Measurements from ENCODE around the gene RFC1. TPM values are rescaled to one million over a fixed set of nuclear protein-coding genes. Genes with fewer than 3 reads are reported as not detected.
"Not testable (repeated sequence)": the region's sequence is repeated elsewhere in the genome, so short reads cannot be mapped to it uniquely, and the experiment has no call there.

The RFC1 gene, protein sequence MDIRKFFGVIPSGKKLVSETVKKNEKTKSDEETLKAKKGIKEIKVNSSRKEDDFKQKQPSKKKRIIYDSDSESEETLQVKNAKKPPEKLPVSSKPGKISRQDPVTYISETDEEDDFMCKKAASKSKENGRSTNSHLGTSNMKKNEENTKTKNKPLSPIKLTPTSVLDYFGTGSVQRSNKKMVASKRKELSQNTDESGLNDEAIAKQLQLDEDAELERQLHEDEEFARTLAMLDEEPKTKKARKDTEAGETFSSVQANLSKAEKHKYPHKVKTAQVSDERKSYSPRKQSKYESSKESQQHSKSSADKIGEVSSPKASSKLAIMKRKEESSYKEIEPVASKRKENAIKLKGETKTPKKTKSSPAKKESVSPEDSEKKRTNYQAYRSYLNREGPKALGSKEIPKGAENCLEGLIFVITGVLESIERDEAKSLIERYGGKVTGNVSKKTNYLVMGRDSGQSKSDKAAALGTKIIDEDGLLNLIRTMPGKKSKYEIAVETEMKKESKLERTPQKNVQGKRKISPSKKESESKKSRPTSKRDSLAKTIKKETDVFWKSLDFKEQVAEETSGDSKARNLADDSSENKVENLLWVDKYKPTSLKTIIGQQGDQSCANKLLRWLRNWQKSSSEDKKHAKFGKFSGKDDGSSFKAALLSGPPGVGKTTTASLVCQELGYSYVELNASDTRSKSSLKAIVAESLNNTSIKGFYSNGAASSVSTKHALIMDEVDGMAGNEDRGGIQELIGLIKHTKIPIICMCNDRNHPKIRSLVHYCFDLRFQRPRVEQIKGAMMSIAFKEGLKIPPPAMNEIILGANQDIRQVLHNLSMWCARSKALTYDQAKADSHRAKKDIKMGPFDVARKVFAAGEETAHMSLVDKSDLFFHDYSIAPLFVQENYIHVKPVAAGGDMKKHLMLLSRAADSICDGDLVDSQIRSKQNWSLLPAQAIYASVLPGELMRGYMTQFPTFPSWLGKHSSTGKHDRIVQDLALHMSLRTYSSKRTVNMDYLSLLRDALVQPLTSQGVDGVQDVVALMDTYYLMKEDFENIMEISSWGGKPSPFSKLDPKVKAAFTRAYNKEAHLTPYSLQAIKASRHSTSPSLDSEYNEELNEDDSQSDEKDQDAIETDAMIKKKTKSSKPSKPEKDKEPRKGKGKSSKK
- total RNA-seq: 33.9 TPM

DNA sequence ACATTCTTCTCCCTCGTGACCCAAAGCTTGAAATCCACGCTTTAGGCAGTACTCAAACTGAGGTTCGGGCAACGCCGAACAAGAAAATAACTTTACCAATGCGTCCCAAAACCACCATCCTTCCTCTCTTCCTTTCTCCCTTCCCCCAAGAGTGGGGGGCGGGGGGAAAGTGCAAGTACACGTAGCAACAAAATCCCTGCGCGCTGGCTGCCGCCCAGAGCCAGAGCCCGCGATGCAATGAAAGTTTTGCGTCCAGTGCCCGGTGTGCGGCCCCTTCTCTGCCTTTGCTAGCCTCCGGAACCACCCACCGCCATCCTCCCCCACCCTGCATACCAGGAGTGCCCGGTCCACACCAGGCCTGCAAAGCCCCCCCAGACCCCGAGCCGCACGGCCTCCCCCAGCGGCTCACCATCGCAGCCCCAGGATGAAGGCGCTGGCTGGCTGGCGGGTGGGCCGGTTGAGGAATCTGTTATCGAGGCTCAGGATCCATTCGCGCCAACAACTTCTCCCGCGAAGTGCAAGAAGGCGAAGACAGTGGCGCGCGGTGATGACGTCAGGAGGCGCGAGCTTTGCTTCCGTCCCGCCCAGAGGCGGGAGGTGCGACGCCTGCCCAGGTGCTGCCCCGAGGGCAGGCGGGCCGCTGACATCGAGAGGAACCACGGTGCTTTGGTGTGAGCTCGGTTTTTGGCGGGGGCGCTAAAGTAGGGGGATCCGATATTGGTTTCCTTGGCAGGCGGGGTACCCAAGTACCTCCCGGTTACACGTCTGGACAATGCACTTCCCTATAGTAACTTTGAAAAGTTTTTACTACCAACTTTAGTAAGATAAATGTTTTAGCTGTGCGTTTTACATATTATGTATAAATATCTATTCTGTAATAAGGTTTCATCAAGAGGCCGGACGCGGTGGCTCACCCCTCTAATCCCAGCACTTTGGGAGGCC is at the start of gene RFC1:
Gene RFC1, minus strand, starts transcription at position 533 of the 942 bp plus-strand sequence. Its CDS starts 121 bp downstream, at position 412.
- Histone ChIP-seq H3K4me1 (peaks cover 15% of the 10 kb centered on the region), H3K4me3 (peak within 1 kb of the TSS; percentile 71 to 80), H3K27ac (peak within 1 kb of the TSS; percentile 81), H3K27me3 (no peaks in the 10 kb centered on the region), H3K9me3 (no peaks in the 10 kb centered on the region), H3K36me3 (no peaks in the 10 kb centered on the region)
- intact Hi-C loops (cut with DNase I): no loop called here
- peak in 1 of 2 donors; percentile 92 for DNase-seq (ENCODE audit: extremely low spot score in 2 of 2)
- TF ChIP-seq, protein P1, sequence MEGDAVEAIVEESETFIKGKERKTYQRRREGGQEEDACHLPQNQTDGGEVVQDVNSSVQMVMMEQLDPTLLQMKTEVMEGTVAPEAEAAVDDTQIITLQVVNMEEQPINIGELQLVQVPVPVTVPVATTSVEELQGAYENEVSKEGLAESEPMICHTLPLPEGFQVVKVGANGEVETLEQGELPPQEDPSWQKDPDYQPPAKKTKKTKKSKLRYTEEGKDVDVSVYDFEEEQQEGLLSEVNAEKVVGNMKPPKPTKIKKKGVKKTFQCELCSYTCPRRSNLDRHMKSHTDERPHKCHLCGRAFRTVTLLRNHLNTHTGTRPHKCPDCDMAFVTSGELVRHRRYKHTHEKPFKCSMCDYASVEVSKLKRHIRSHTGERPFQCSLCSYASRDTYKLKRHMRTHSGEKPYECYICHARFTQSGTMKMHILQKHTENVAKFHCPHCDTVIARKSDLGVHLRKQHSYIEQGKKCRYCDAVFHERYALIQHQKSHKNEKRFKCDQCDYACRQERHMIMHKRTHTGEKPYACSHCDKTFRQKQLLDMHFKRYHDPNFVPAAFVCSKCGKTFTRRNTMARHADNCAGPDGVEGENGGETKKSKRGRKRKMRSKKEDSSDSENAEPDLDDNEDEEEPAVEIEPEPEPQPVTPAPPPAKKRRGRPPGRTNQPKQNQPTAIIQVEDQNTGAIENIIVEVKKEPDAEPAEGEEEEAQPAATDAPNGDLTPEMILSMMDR (IDR thresholded peaks at IDR 0.05): no peak
- TF ChIP-seq POLR2AphosphoS5 (IDR thresholded peaks at IDR 0.05; ENCODE audit: insufficient read depth in 1 of 2, low read depth in 1 of 2) (peak; percentile 86 to 89), POLR2A (IDR thresholded peaks at IDR 0.05) (no peak)

DNA sequence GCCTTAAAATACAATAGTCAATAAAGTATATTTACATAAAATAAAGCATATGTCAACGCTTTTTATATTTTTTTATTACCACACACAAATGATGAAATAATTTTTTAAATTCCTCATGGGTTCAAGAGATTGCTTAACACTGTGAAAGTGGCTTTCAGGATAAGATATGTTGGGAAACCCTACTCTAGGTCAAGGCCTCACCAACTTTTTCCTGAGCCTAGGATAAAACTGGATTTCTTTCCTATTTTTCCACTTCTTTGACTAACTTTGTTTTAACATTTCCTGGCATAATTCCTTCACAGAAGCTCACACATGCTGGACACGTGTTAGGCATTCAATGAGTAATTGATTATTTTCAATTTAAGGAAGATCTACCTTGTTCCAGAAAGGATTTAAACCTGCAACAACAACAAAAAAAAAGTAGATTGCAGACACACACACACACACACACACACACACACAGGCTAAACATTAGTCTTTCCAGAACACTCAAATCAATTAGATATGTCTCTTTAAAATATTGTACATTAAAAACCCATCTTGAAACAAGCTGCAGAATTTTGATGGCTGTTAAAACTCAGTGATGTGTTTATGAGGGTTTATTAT is 49.6 kb upstream of the RFC1 start:
- no peaks in the 10 kb centered on the region for H3K4me1 ChIP-seq
- intact Hi-C loops (cut with DNase I): no loop called here
- TF ChIP-seq POLR2A (IDR thresholded peaks at IDR 0.05): no peak
- TF ChIP-seq POLR2AphosphoS5 (IDR thresholded peaks at IDR 0.05; ENCODE audit: insufficient read depth in 1 of 2, low read depth in 1 of 2): no peak
- TF ChIP-seq, protein P1 (IDR thresholded peaks at IDR 0.05): no peak
- H3K36me3 ChIP-seq: no peaks in the 10 kb centered on the region
- H3K9me3 ChIP-seq: no peaks in the 10 kb centered on the region
- no peaks in the 10 kb centered on the region for H3K27me3 ChIP-seq
- no peak for DNase-seq (ENCODE audit: extremely low spot score in 2 of 2)
- H3K27ac ChIP-seq: no peak overlapping the region
- no peak overlapping the region for H3K4me3 ChIP-seq

GRCh38 chr4:39411561-39411960 is 45.4 kb upstream of the RFC1 start:
- H3K4me1 ChIP-seq; H3K27me3 ChIP-seq; H3K4me3 ChIP-seq; H3K36me3 ChIP-seq; H3K27ac ChIP-seq; H3K9me3 ChIP-seq; intact Hi-C loops (cut with DNase I); DNase-seq (ENCODE audit: extremely low spot score in 2 of 2): not testable (repeated sequence)

DNA sequence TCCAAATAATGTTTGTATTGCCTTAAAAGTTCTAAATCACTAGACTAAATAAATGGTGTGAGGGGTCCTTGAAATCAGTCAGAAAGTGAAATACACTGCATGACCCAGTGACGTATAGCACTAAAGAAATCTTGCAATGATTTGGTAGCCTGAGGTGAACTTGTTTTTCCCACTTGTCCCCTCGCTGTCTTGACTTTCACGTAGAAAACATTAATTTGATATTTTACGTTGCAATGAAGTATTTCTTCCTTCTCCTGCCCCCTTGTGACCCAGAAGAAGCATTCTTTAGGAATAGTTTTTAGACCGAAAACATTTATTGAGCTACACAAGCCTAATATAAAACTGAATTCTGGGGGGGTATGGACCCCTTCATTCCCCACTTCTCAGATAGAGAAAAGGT is 44.3 kb upstream of the RFC1 start:
- H3K27ac ChIP-seq: no peak overlapping the region
- intact Hi-C loops (cut with DNase I): no loop called here
- TF ChIP-seq POLR2AphosphoS5 (IDR thresholded peaks at IDR 0.05; ENCODE audit: insufficient read depth in 1 of 2, low read depth in 1 of 2): no peak
- no peak for TF ChIP-seq POLR2A (IDR thresholded peaks at IDR 0.05)
- TF ChIP-seq, protein P1 (IDR thresholded peaks at IDR 0.05): no peak
- H3K4me1 ChIP-seq: no peaks in the 10 kb centered on the region
- no peaks in the 10 kb centered on the region for H3K27me3 ChIP-seq
- H3K4me3 ChIP-seq: no peak overlapping the region
- no peaks in the 10 kb centered on the region for H3K36me3 ChIP-seq
- no peak for DNase-seq (ENCODE audit: extremely low spot score in 2 of 2)
- no peaks in the 10 kb centered on the region for H3K9me3 ChIP-seq
